Astrocyte (in vitro differentiated cells and primary cell): Measurements from ENCODE around the gene MC2R. TPM values are rescaled to one million over a fixed set of nuclear protein-coding genes. Genes with fewer than 3 reads are reported as not detected.

Experiments
- DNase-seq: peaks from one replicate; pipeline ENCODE4 v3.0.0-alpha.2; 2010; ENCODE audit warnings: low read depth
- FAIRE-seq: peaks from 2 replicates; lab custom pipeline; 2011; peaks lifted over from hg19 to GRCh38; lab: Jason Lieb, UNC
- H2AFZ ChIP-seq: 2 replicates; pipeline ENCODE4 v1.6.0; 2012; ENCODE audit warnings: low read depth, low read length, inconsistent platforms
- H3K27ac ChIP-seq: 2 replicates; pipeline ENCODE4 v1.5.1; 2011; ENCODE audit warnings: low read depth, low read length, inconsistent platforms
- H3K27me3 ChIP-seq: 2 replicates; pipeline ENCODE4 v1.6.0; 2011; ENCODE audit warnings: low read length, inconsistent platforms; ENCODE audit not compliant: insufficient read depth
- H3K36me3 ChIP-seq: 2 replicates; pipeline ENCODE4 v1.5.1; 2011; ENCODE audit warnings: low read length, inconsistent platforms; ENCODE audit not compliant: insufficient read depth
- H3K4me1 ChIP-seq: 2 replicates; pipeline ENCODE4 v1.5.1; 2011; ENCODE audit warnings: low read length, inconsistent platforms; ENCODE audit not compliant: insufficient read depth
- H3K4me2 ChIP-seq: 2 replicates; pipeline ENCODE4 v1.6.0; 2012; ENCODE audit warnings: low read length, inconsistent platforms
- H3K4me3 ChIP-seq: 2 replicates; pipeline ENCODE4 v1.5.1; 2011; ENCODE audit warnings: low read depth, mild to moderate bottlenecking, low read length, inconsistent platforms; ENCODE audit not compliant: insufficient read depth
- H3K79me2 ChIP-seq: 2 replicates; pipeline ENCODE4 v1.6.0; 2012; ENCODE audit warnings: mild to moderate bottlenecking, low read length, inconsistent platforms; ENCODE audit not compliant: insufficient read depth
- H3K9ac ChIP-seq: 2 replicates; pipeline ENCODE4 v1.6.0; 2012; ENCODE audit warnings: mild to moderate bottlenecking, low read length, inconsistent platforms
- H3K9me3 ChIP-seq: 2 replicates; pipeline ENCODE4 v1.5.1; 2012; ENCODE audit warnings: low read depth, mild to moderate bottlenecking, low read length, inconsistent platforms; ENCODE audit not compliant: insufficient read depth
- H4K20me1 ChIP-seq: 2 replicates; pipeline ENCODE4 v1.6.0; 2012; ENCODE audit warnings: low read length, inconsistent platforms; ENCODE audit not compliant: insufficient read depth
- H3K27ac Mint-ChIP-seq: one replicate; pipeline ENCODE4 v1.8.0; 2021; ENCODE audit warnings: mild to moderate bottlenecking, mixed read lengths; ENCODE audit not compliant: unreplicated experiment
- H3K27me3 Mint-ChIP-seq: one replicate; pipeline ENCODE4 v1.8.0; 2021; ENCODE audit warnings: low read depth, mixed read lengths; ENCODE audit not compliant: unreplicated experiment
- H3K36me3 Mint-ChIP-seq: one replicate; pipeline ENCODE4 v1.8.0; 2021; ENCODE audit warnings: low read depth, mixed read lengths; ENCODE audit not compliant: unreplicated experiment
- H3K4me1 Mint-ChIP-seq: one replicate; pipeline ENCODE4 v1.8.0; 2021; ENCODE audit warnings: low read depth, mixed read lengths; ENCODE audit not compliant: unreplicated experiment
- H3K4me3 Mint-ChIP-seq: one replicate; pipeline ENCODE4 v1.8.0; 2021; ENCODE audit warnings: mild to moderate bottlenecking, moderate library complexity, mixed read lengths; ENCODE audit not compliant: unreplicated experiment
- H3K9me3 Mint-ChIP-seq: one replicate; pipeline ENCODE4 v1.8.0; 2021; ENCODE audit warnings: mild to moderate bottlenecking, mixed read lengths; ENCODE audit not compliant: unreplicated experiment
- CTCF ChIP-seq: IDR thresholded peaks from 2 replicates; pipeline ENCODE4 v1.5.1; 2011; ENCODE audit warnings: low read depth, mild to moderate bottlenecking, inconsistent platforms, low read length, moderate library complexity; ENCODE audit not compliant: insufficient read depth
- EZH2 ChIP-seq: IDR thresholded peaks from 2 replicates; pipeline ENCODE4 v1.6.1; 2012; ENCODE audit warnings: mild to moderate bottlenecking, low read length, inconsistent platforms; ENCODE audit not compliant: insufficient read depth
- total RNA-seq: library from RNA; stranded (reverse); gene quantifications from 2 replicates; pipeline ENCODE4 v1.2.1, GENCODE V29; 2021

The MC2R gene
- total RNA-seq, 1 donor from 2014 or later = not detected

GRCh38 chr18:13895505-13896033 lies 19.8 kb downstream of the MC2R start:
- Mint-ChIP-seq H3K4me1 (peaks cover under 1% of the 10 kb centered on the region), H3K27ac (no peak overlapping the region), H3K27me3 (peaks cover 4% of the 10 kb centered on the region), H3K9me3 (peaks cover 3% of the 10 kb centered on the region), H3K4me3 (no peak overlapping the region), H3K36me3 (no peaks in the 10 kb centered on the region)
- no peak for DNase-seq
- no peak for FAIRE-seq
- TF ChIP-seq EZH2 = no peak
- TF ChIP-seq CTCF = no peak
- Histone ChIP-seq H4K20me1 (no peaks in the 10 kb centered on the region), H2AFZ (no peak overlapping the region), H3K79me2 (no peaks in the 10 kb centered on the region), H3K36me3 (no peaks in the 10 kb centered on the region), H3K27ac (no peak overlapping the region), H3K4me2 (no peak overlapping the region), H3K27me3 (no peaks in the 10 kb centered on the region), H3K9ac (no peak overlapping the region), H3K4me1 (no peaks in the 10 kb centered on the region), H3K9me3 (no peaks in the 10 kb centered on the region), H3K4me3 (no peak overlapping the region)

DNA sequence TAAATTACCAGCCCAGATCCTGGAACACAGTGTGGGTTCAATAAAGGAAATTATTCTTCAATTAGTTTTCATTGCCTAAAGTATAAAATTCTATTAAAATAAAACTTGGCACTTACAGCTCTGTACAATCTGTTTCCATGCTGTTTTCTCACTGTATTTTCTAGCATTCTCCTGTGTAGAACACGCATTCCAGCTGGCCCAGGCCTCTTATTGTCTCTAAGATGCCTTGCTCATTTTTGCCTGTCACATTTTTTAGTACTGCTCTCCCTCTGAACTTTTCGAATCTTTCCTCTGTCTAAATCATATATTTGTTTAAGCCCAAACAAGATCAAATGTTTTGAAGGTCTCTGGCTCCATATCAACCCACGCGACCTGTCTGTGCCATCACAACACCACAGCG lies 20.8 kb downstream of the MC2R start:
- Histone ChIP-seq H3K36me3 (no peaks in the 10 kb centered on the region), H3K9me3 (no peaks in the 10 kb centered on the region), H3K4me2 (no peak overlapping the region), H3K79me2 (no peaks in the 10 kb centered on the region), H2AFZ (no peak overlapping the region), H3K27ac (no peak overlapping the region), H3K4me3 (no peak overlapping the region), H3K9ac (no peak overlapping the region), H3K27me3 (no peaks in the 10 kb centered on the region), H3K4me1 (no peaks in the 10 kb centered on the region), H4K20me1 (no peaks in the 10 kb centered on the region)
- Mint-ChIP-seq H3K4me1 (peaks cover 9% of the 10 kb centered on the region), H3K27ac (no peak overlapping the region), H3K4me3 (no peak overlapping the region), H3K36me3 (no peaks in the 10 kb centered on the region), H3K9me3 (no peaks in the 10 kb centered on the region), H3K27me3 (peaks cover 4% of the 10 kb centered on the region)
- TF ChIP-seq EZH2 = no peak
- FAIRE-seq = no peak
- DNase-seq = no peak

GRCh38 chr18:13893418-13893760 lies 21.9 kb downstream of the MC2R start:
- TF ChIP-seq CTCF (no peak), EZH2 (no peak)
- H3K4me1 Mint-ChIP-seq = peaks cover 10% of the 10 kb centered on the region
- Histone ChIP-seq H3K27ac (no peak overlapping the region), H3K4me3 (no peak overlapping the region), H4K20me1 (no peaks in the 10 kb centered on the region), H3K79me2 (no peaks in the 10 kb centered on the region), H3K4me1 (no peaks in the 10 kb centered on the region), H3K4me2 (peak overlapping the region; percentile 39), H2AFZ (no peak overlapping the region), H3K36me3 (no peaks in the 10 kb centered on the region), H3K9me3 (peaks cover 2% of the 10 kb centered on the region), H3K27me3 (no peaks in the 10 kb centered on the region), H3K9ac (no peak overlapping the region)
- H3K4me3 Mint-ChIP-seq = no peak overlapping the region
- no peak overlapping the region for H3K27ac Mint-ChIP-seq
- H3K27me3 Mint-ChIP-seq = peaks cover 4% of the 10 kb centered on the region
- no peak for DNase-seq
- FAIRE-seq = no peak
- no peaks in the 10 kb centered on the region for H3K36me3 Mint-ChIP-seq
- no peaks in the 10 kb centered on the region for H3K9me3 Mint-ChIP-seq
